DMS153 (cell line): ENCODE results near the gene MDGA2.
A peak's percentile ranks its signal among the peaks of the same experiment; 100 is the strongest.

ENCODE experiments used
- DNase-seq: peaks from one replicate; lab custom pipeline; 2025; lab: John Stamatoyannopoulos, UW

The MDGA2 gene

GRCh38 chr14:47619392-47619791 is 56.0 kb downstream of the MDGA2 start:
- no peak for DNase-seq

GRCh38 chr14:47606566-47606965 is 68.8 kb downstream of the MDGA2 start:
- no peak for DNase-seq

GRCh38 chr14:47596860-47597259 is 78.5 kb downstream of the MDGA2 start:
- DNase-seq = no peak

- DNase-seq = no peak
Measured at GRCh38 chr14:47596232-47596631, 79.2 kb downstream of the MDGA2 start.

- no peak for DNase-seq
Measured at GRCh38 chr14:47595552-47595951, 79.9 kb downstream of the MDGA2 start.

GRCh38 chr14:47590767-47591495 is 84.5 kb downstream of the MDGA2 start:
- DNase-seq = no peak

GRCh38 chr14:47585447-47585846 is 90.0 kb downstream of the MDGA2 start:
- no peak for DNase-seq

- DNase-seq = no peak
Measured at GRCh38 chr14:47567273-47567672, 108.1 kb downstream of the MDGA2 start.

- DNase-seq = no peak
Measured at GRCh38 chr14:47557894-47558293, 117.5 kb downstream of the MDGA2 start.

GRCh38 chr14:47555333-47555732 is 120.1 kb downstream of the MDGA2 start:
- DNase-seq = no peak

- no peak for DNase-seq
Measured at GRCh38 chr14:47549886-47550285, 125.5 kb downstream of the MDGA2 start.

- DNase-seq = no peak
Measured at GRCh38 chr14:47543459-47543858, 131.9 kb downstream of the MDGA2 start.

- no peak for DNase-seq
Measured at GRCh38 chr14:47541662-47542061, 133.7 kb downstream of the MDGA2 start.

- peak; percentile 5 for DNase-seq
Measured at GRCh38 chr14:47539031-47539461, 136.4 kb downstream of the MDGA2 start.

GRCh38 chr14:47536341-47536740 is 139.1 kb downstream of the MDGA2 start:
- no peak for DNase-seq

GRCh38 chr14:47526591-47527244 is 148.7 kb downstream of the MDGA2 start:
- DNase-seq = no peak

- no peak for DNase-seq
Measured at GRCh38 chr14:47524524-47524923, 150.9 kb downstream of the MDGA2 start.

GRCh38 chr14:47520382-47520781 is 155.0 kb downstream of the MDGA2 start:
- DNase-seq = no peak

- DNase-seq = no peak
Measured at GRCh38 chr14:47511829-47512228, 163.6 kb downstream of the MDGA2 start.

- no peak for DNase-seq
Measured at GRCh38 chr14:47509957-47510356, 165.4 kb downstream of the MDGA2 start.

GRCh38 chr14:47507861-47508260 is 167.5 kb downstream of the MDGA2 start:
- DNase-seq = no peak

- DNase-seq = no peak
Measured at GRCh38 chr14:47500369-47500768, 175.0 kb downstream of the MDGA2 start.

GRCh38 chr14:47490766-47491165 is 184.6 kb downstream of the MDGA2 start:
- DNase-seq = no peak

- DNase-seq = no peak
Measured at GRCh38 chr14:47490353-47490752, 185.1 kb downstream of the MDGA2 start.
